ENCODE data around the gene CREG1. TPM values are rescaled to one million over a fixed set of nuclear protein-coding genes. Genes with fewer than 3 reads are reported as not detected.

CREG1 gene
- total RNA-seq, 1 donor from 2014 or later: 51.2 TPM

DNA sequence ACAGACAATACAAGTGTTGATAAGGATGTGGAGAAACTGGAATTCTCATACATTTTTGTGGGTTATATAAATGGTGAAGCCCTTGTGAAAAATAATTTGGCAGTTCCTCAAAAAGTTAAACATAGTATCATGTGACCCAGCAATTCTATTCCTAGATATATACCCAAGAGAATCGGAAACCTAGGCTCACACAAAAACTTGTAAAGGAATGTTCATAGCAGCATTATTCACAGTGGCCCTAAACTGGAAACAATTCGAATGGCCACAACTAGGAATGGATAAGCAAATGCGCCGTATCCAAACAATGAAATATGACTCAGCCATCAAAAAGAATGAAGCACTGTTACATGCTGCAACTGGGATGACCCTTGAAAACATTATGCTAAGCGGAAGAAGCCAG lies 31.3 kb downstream of the CREG1 start:
- peaks cover 8% of the 10 kb centered on the region for H3K36me3 Mint-ChIP-seq (ENCODE audit: low read depth)
- peaks cover 28% of the 10 kb centered on the region for H3K9me3 Mint-ChIP-seq (ENCODE audit: low read depth)
- no peak overlapping the region for H3K27ac Mint-ChIP-seq (ENCODE audit: unreplicated experiment)
- no peak for TF ChIP-seq CTCF (IDR thresholded peaks at IDR 0.05)
- DNase-seq (ENCODE audit: low spot score): no peak
- peaks cover 16% of the 10 kb centered on the region for H3K27me3 Mint-ChIP-seq (ENCODE audit: low read depth)
- no peak overlapping the region for H3K4me3 Mint-ChIP-seq (ENCODE audit: unreplicated experiment)
- no peaks in the 10 kb centered on the region for H3K4me1 Mint-ChIP-seq (ENCODE audit: low read depth)

DNA sequence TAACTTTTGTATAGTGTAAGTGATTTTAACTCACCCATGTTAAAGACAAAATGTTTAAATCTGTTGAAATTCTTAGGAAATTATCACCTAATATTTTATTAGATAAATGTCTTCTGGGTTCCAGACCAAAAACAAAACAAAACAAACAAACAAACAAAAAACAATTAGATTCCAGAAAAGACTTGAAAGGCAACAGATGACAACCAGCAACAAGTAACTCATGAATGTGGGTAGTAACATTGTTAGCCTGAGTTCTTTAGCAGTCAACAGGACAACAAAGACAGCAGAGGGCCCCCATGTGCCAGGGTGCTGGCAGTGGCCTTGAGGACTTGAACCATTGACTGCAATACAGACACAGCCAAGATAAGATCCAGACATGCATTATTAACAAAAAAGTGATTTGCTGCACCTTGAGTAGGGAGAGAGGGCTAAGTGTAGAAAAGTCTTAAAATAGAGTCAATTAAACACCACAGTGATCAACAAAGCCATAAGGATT lies 32.8 kb downstream of the CREG1 start:
- DNase-seq (ENCODE audit: low spot score): no peak
- no peaks in the 10 kb centered on the region for H3K4me1 Mint-ChIP-seq (ENCODE audit: low read depth)
- no peak overlapping the region for H3K4me3 Mint-ChIP-seq (ENCODE audit: unreplicated experiment)
- peaks cover 28% of the 10 kb centered on the region for H3K9me3 Mint-ChIP-seq (ENCODE audit: low read depth)
- peaks cover 8% of the 10 kb centered on the region for H3K36me3 Mint-ChIP-seq (ENCODE audit: low read depth)
- no peak for TF ChIP-seq CTCF (IDR thresholded peaks at IDR 0.05)
- H3K27me3 Mint-ChIP-seq (ENCODE audit: low read depth): peaks cover 20% of the 10 kb centered on the region
- H3K27ac Mint-ChIP-seq (ENCODE audit: unreplicated experiment): no peak overlapping the region

- H3K36me3 Mint-ChIP-seq (ENCODE audit: low read depth): peaks cover 1% of the 10 kb centered on the region
- no peak within 1 kb of the TSS for H3K4me3 Mint-ChIP-seq (ENCODE audit: unreplicated experiment)
These were observed 35.2 kb downstream of the CREG1 start, which contains the start of gene CD247 for GRCh38 chr1:167518331-167518700. Gene CD247, minus strand, starts transcription at chr1:167518529. Its CDS starts 64 bp downstream, at chr1:167518465.

DNA sequence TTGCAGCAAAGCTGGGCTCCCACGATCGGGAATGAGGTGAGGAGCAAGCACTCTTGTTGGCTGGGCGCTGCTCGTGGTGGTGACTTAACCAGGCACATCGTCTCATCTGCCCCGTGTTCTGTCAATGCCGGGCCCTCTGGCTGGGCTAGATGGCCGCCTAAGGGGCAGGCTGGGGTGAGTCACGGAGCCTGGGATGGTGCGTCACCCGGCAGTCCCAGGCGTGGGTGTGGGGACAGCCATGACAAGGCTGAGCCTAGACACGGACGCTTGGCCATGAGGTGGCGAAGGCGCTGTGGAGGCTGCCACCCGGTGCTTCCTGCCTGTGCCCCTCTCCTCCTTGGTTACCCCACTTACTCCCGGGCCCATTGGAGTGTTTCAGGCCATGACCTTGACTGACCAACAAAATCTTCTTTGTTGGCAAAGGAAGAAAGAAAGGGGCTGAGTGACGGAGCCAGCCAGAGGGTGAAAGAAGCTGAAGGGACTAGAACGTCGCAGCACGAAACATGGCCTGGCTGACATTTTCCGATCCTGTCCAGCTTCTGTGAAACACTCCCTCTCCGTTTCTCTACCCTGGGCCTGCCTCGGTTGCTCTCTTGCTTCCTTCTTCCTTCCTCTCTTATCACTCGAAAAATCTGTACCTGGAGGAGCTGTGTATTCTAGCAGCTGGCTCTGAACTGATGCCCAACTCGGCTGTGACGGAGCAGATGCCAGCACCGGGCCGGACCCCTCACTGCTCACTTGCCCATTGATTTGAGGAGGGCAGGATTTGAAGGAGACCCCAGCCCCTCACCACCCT lies 35.8 kb downstream of the CREG1 start:
- H3K9me3 Mint-ChIP-seq (ENCODE audit: low read depth): peaks cover 12% of the 10 kb centered on the region
- H3K27me3 Mint-ChIP-seq (ENCODE audit: low read depth): peaks cover 17% of the 10 kb centered on the region
- no peaks in the 10 kb centered on the region for H3K4me1 Mint-ChIP-seq (ENCODE audit: low read depth)
- no peak overlapping the region for H3K27ac Mint-ChIP-seq (ENCODE audit: unreplicated experiment)
- DNase-seq (ENCODE audit: low spot score): no peak
- H3K36me3 Mint-ChIP-seq (ENCODE audit: low read depth): peaks cover 1% of the 10 kb centered on the region
- H3K4me3 Mint-ChIP-seq (ENCODE audit: unreplicated experiment): no peak overlapping the region
- no peak for TF ChIP-seq CTCF (IDR thresholded peaks at IDR 0.05)

More at GRCh38 chr1:167518331-167518700, 35.2 kb downstream of the CREG1 start, which contains the start of gene CD247:
- peaks cover 15% of the 10 kb centered on the region for H3K9me3 Mint-ChIP-seq (ENCODE audit: low read depth)
- H3K27me3 Mint-ChIP-seq (ENCODE audit: low read depth): peaks cover 17% of the 10 kb centered on the region
- TF ChIP-seq CTCF (IDR thresholded peaks at IDR 0.05): no peak
- no peaks in the 10 kb centered on the region for H3K4me1 Mint-ChIP-seq (ENCODE audit: low read depth)
- no peak for DNase-seq (ENCODE audit: low spot score)
- no peak within 1 kb of the TSS for H3K27ac Mint-ChIP-seq (ENCODE audit: unreplicated experiment)

DNA sequence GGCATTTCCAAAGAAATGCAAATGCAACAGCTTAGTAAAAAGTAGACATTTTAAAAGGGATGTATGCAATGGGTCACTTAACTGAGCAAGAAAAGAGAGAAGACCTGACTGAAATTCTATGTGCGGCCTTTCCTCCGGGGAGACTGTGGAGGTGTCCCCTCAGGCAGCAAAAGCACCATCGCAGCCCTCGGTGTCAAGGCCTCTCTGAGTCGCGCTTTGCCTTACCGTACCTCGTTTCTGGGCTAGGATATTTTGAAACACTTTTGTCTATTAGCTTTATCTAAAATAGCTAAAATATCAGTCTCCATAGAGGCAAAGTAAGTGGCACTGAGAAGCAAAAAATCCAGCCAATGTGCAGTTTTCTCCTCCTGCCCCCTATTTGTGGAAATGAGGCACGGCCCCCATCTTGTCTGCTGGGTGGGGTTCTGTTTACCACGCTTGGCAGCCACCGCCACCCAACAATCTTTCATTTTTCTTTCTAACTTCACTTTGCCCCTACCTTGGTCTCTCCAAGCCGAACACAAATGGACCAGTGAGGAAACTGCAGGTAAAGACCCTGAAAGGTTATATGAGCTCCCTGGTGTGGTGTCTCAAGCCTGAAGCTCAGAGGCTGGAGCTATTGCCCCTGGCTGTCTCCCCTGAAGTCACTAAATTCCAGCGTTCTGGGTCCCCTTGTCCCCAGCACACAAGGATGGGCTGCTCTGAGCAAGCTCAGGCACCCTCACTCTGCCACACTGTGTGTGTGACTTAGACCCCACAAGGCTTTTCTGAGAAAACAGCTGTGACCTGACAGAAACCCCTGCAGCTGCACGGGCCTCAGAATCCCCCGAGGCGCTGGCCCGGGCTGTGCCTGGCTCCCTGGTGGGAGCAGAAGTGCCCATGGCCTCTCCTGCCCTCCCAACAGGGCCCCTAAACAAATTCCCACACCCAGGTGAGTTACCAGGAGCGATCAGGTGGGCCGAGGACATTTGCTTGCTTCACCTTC lies 36.9 kb downstream of the CREG1 start:
- H3K4me1 Mint-ChIP-seq (ENCODE audit: low read depth): no peaks in the 10 kb centered on the region
- H3K9me3 Mint-ChIP-seq (ENCODE audit: low read depth): peaks cover 1% of the 10 kb centered on the region
- TF ChIP-seq CTCF (IDR thresholded peaks at IDR 0.05): no peak
- no peak overlapping the region for H3K4me3 Mint-ChIP-seq (ENCODE audit: unreplicated experiment)
- no peaks in the 10 kb centered on the region for H3K36me3 Mint-ChIP-seq (ENCODE audit: low read depth)
- H3K27ac Mint-ChIP-seq (ENCODE audit: unreplicated experiment): no peak overlapping the region
- DNase-seq (ENCODE audit: low spot score): no peak
- peaks cover 28% of the 10 kb centered on the region for H3K27me3 Mint-ChIP-seq (ENCODE audit: low read depth)
